Activated CD4-positive, alpha-beta memory T cell treated with anti-CD3 and anti-CD28 coated beads, Interleukin-2, amount 10 ng/mL, durations not matched to agents 7 days and 5 days (primary cell): Measurements from ENCODE around the gene USF2. TPM values are rescaled to one million over a fixed set of nuclear protein-coding genes. Genes with fewer than 3 reads are reported as not detected.

Experiments used
- CTCF ChIA-PET: fragments of 350-600 bp; sonication (Branson Sonifier 250); formaldehyde crosslinking; loops from one replicate; lab custom pipeline; 2021; ENCODE audit warnings: antibody characterized with exemption, inconsistent platforms; lab: Charles Lee
- POLR2A ChIA-PET: fragments of 350-600 bp; sonication (Branson Sonifier 250); formaldehyde crosslinking; loops from one replicate; lab custom pipeline; 2021; ENCODE audit warnings: antibody characterized with exemption; lab: Charles Lee
- DNase-seq: peaks from one replicate; pipeline ENCODE4 v3.0.0-alpha.2; 2020
- H3K27ac Mint-ChIP-seq: one replicate; pipeline ENCODE4 v1.8.0; 2021; ENCODE audit warnings: mild to moderate bottlenecking, mixed read lengths
- H3K27me3 Mint-ChIP-seq: one replicate; pipeline ENCODE4 v1.8.0; 2021; ENCODE audit warnings: mixed read lengths
- H3K36me3 Mint-ChIP-seq: one replicate; pipeline ENCODE4 v1.8.0; 2021; ENCODE audit warnings: low read depth, mixed read lengths
- H3K4me1 Mint-ChIP-seq: one replicate; pipeline ENCODE4 v1.8.0; 2021; ENCODE audit warnings: mixed read lengths
- H3K4me3 Mint-ChIP-seq: one replicate; pipeline ENCODE4 v1.8.0; 2021; ENCODE audit warnings: mild to moderate bottlenecking, mixed read lengths
- H3K9me3 Mint-ChIP-seq: one replicate; pipeline ENCODE4 v1.8.0; 2021; ENCODE audit warnings: mixed read lengths
- total RNA-seq, 2 experiments: library from RNA; stranded (reverse); gene quantifications; one replicate each; pipeline ENCODE4 v1.2.3, GENCODE V29; 2021

Gene USF2
- total RNA-seq, 2 experiments from 2014 or later, result 164 to 172 TPM

- DNase-seq, result no peak
- CTCF ChIA-PET, result no interaction called here
- POLR2A ChIA-PET, result no interaction called here
- Mint-ChIP-seq H3K27ac (no peak overlapping the region), H3K27me3 (no peaks in the 10 kb centered on the region), H3K4me1 (no peaks in the 10 kb centered on the region), H3K4me3 (no peak overlapping the region), H3K36me3 (no peaks in the 10 kb centered on the region), H3K9me3 (no peaks in the 10 kb centered on the region)
Observed at GRCh38 chr19:35305181-35305580, 36.4 kb downstream of the USF2 start.

- Mint-ChIP-seq H3K27me3 (no peaks in the 10 kb centered on the region), H3K9me3 (no peaks in the 10 kb centered on the region), H3K4me1 (no peaks in the 10 kb centered on the region), H3K27ac (no peak overlapping the region), H3K4me3 (no peak overlapping the region), H3K36me3 (no peaks in the 10 kb centered on the region)
- CTCF ChIA-PET, result no interaction called here
- DNase-seq, result no peak
- POLR2A ChIA-PET, result no interaction called here
Observed at GRCh38 chr19:35306473-35307246, 37.9 kb downstream of the USF2 start.

GRCh38 chr19:35307931-35308330 lies 39.2 kb downstream of the USF2 start:
- CTCF ChIA-PET, result no interaction called here

GRCh38 chr19:35308910-35309309 lies 40.1 kb downstream of the USF2 start:
- DNase-seq, result no peak
- H3K36me3 Mint-ChIP-seq, result no peaks in the 10 kb centered on the region
- POLR2A ChIA-PET, result no interaction called here
- H3K27ac Mint-ChIP-seq, result no peak overlapping the region
- no peaks in the 10 kb centered on the region for H3K4me1 Mint-ChIP-seq
- CTCF ChIA-PET, result no interaction called here
- no peaks in the 10 kb centered on the region for H3K9me3 Mint-ChIP-seq
- no peaks in the 10 kb centered on the region for H3K27me3 Mint-ChIP-seq
- H3K4me3 Mint-ChIP-seq, result no peak overlapping the region

More at GRCh38 chr19:35307931-35308330, 39.2 kb downstream of the USF2 start:
- Mint-ChIP-seq H3K27me3 (no peaks in the 10 kb centered on the region), H3K36me3 (no peaks in the 10 kb centered on the region), H3K4me1 (no peaks in the 10 kb centered on the region), H3K9me3 (no peaks in the 10 kb centered on the region), H3K4me3 (no peak overlapping the region), H3K27ac (no peak overlapping the region)
- POLR2A ChIA-PET, result no interaction called here
- no peak for DNase-seq

GRCh38 chr19:35309481-35310279 lies 40.9 kb downstream of the USF2 start:
- no peak for DNase-seq
- H3K27ac Mint-ChIP-seq, result no peak overlapping the region
- CTCF ChIA-PET, result no interaction called here
- H3K4me1 Mint-ChIP-seq, result no peaks in the 10 kb centered on the region
- H3K9me3 Mint-ChIP-seq, result no peaks in the 10 kb centered on the region
- POLR2A ChIA-PET, result no interaction called here
- H3K36me3 Mint-ChIP-seq, result no peaks in the 10 kb centered on the region
- H3K4me3 Mint-ChIP-seq, result no peak overlapping the region
- H3K27me3 Mint-ChIP-seq, result peaks cover 3% of the 10 kb centered on the region

GRCh38 chr19:35310331-35310730 lies 41.6 kb downstream of the USF2 start:
- DNase-seq, result no peak
- Mint-ChIP-seq H3K4me1 (no peaks in the 10 kb centered on the region), H3K27me3 (peaks cover 5% of the 10 kb centered on the region), H3K36me3 (no peaks in the 10 kb centered on the region), H3K9me3 (no peaks in the 10 kb centered on the region), H3K4me3 (no peak overlapping the region), H3K27ac (no peak overlapping the region)
- ChIA-PET POLR2A (no interaction called here), CTCF (no interaction called here)

GRCh38 chr19:35310811-35311465 lies 42.2 kb downstream of the USF2 start:
- no peak overlapping the region for H3K27ac Mint-ChIP-seq
- H3K27me3 Mint-ChIP-seq, result peaks cover 5% of the 10 kb centered on the region
- no peak for DNase-seq
- H3K4me3 Mint-ChIP-seq, result no peak overlapping the region
- ChIA-PET POLR2A (no interaction called here), CTCF (no interaction called here)
- H3K9me3 Mint-ChIP-seq, result no peaks in the 10 kb centered on the region
- H3K36me3 Mint-ChIP-seq, result no peaks in the 10 kb centered on the region
- no peaks in the 10 kb centered on the region for H3K4me1 Mint-ChIP-seq

GRCh38 chr19:35311901-35312665 lies 43.3 kb downstream of the USF2 start:
- CTCF ChIA-PET, result no interaction called here
- H3K27me3 Mint-ChIP-seq, result peaks cover 5% of the 10 kb centered on the region
- no peaks in the 10 kb centered on the region for H3K9me3 Mint-ChIP-seq

GRCh38 chr19:35313587-35313986 lies 44.8 kb downstream of the USF2 start:
- ChIA-PET POLR2A (no interaction called here), CTCF (no interaction called here)
- H3K36me3 Mint-ChIP-seq, result no peaks in the 10 kb centered on the region
- no peaks in the 10 kb centered on the region for H3K9me3 Mint-ChIP-seq
- H3K27me3 Mint-ChIP-seq, result peaks cover 5% of the 10 kb centered on the region
- no peak overlapping the region for H3K27ac Mint-ChIP-seq
- no peak overlapping the region for H3K4me3 Mint-ChIP-seq
- no peak for DNase-seq
- H3K4me1 Mint-ChIP-seq, result peaks cover 2% of the 10 kb centered on the region

More at GRCh38 chr19:35311901-35312665, 43.3 kb downstream of the USF2 start:
- H3K36me3 Mint-ChIP-seq, result no peaks in the 10 kb centered on the region
- no peaks in the 10 kb centered on the region for H3K4me1 Mint-ChIP-seq
- H3K4me3 Mint-ChIP-seq, result no peak overlapping the region
- H3K27ac Mint-ChIP-seq, result no peak overlapping the region
- DNase-seq, result no peak
- POLR2A ChIA-PET, result no interaction called here

- Mint-ChIP-seq H3K27me3 (peaks cover 5% of the 10 kb centered on the region), H3K36me3 (no peaks in the 10 kb centered on the region), H3K4me3 (no peak overlapping the region), H3K9me3 (no peaks in the 10 kb centered on the region), H3K4me1 (peaks cover 7% of the 10 kb centered on the region), H3K27ac (no peak overlapping the region)
- CTCF ChIA-PET, result no interaction called here
- DNase-seq, result no peak
- POLR2A ChIA-PET, result no interaction called here
Observed at GRCh38 chr19:35314031-35314430, 45.3 kb downstream of the USF2 start.

GRCh38 chr19:35314858-35315470 lies 46.2 kb downstream of the USF2 start:
- Mint-ChIP-seq H3K27me3 (peaks cover 5% of the 10 kb centered on the region), H3K9me3 (no peaks in the 10 kb centered on the region), H3K27ac (no peak overlapping the region), H3K4me1 (peaks cover 9% of the 10 kb centered on the region), H3K4me3 (no peak overlapping the region), H3K36me3 (no peaks in the 10 kb centered on the region)
- ChIA-PET CTCF (interaction anchor here (0.6 kb wide), 1 partner anchor 258 kb away, joined by 3 read pairs; no protein-coding TSS in a partner anchor), POLR2A (no interaction called here)
- no peak for DNase-seq

- Mint-ChIP-seq H3K27ac (no peak overlapping the region), H3K36me3 (no peaks in the 10 kb centered on the region), H3K4me3 (no peak overlapping the region), H3K27me3 (peaks cover 5% of the 10 kb centered on the region), H3K9me3 (no peaks in the 10 kb centered on the region), H3K4me1 (peaks cover 9% of the 10 kb centered on the region)
- POLR2A ChIA-PET, result no interaction called here
- DNase-seq, result no peak
- CTCF ChIA-PET, result no interaction called here
Observed at GRCh38 chr19:35315883-35316282, 47.1 kb downstream of the USF2 start.
